ENCODE data around the gene CD3G.
A peak's percentile ranks its signal among the peaks of the same experiment; 100 is the strongest.
"Not testable (repeated sequence)": the region's sequence is repeated elsewhere in the genome, so short reads cannot be mapped to it uniquely, and the experiment has no call there.

Gene CD3G

DNA sequence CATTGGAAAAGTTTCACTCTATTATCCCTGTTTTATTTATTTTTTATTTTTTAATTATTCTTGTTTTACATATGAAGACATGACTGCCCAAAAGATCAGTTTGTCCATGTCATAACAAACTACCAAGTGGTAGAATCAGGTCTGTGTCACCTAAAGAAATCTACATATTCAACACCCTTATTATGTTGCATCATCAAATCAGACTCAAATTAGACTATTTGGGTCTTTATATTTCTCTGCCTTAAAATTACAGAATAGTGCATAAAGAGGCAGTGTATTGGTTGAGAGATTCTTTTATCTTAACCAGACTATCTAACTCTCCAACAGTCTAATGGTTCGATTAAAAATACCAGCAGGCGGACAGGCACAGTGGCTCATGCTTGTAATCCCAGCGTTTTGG, 38.8 kb downstream of the CD3G start:
- no peak for DNase-seq

DNA sequence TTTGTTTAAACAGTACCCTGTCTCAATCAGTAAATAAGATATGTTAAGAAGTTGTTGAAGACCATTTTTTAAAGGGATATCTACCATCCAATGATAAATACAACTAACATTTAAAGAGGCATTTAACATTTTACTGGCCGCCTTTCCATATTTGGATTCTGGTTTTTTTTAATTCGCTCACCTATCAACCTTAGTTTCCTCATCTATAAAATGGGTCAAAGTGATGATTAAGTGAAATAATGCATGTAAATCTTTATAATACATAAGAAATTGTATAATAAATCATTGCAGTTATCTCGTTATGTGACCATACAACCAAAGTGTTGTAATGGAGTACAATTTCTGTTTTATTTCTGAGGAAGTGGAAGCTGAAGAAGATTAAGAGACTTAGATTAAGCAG, 39.5 kb downstream of the CD3G start:
- no peak for DNase-seq

DNA sequence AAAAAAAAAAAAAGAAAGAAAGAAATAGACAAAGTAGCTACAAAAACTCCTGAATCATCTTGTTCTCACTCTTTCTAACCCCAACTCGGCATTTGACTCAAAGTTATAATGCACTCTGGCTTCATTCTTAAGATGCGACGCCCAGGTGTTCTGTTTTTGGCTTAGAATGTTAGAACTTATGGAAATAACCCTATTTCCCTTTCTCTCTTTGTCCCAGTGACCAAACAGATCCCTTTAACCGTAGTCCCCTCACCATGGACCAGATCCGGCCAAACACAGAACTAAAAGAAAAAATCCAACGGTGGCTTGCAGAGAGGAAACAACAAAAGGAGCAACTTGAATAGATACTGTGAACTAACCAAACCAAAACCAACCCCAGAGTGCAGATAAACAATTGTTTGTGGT, 52.0 kb downstream of the CD3G start:
- no peak for DNase-seq

DNA sequence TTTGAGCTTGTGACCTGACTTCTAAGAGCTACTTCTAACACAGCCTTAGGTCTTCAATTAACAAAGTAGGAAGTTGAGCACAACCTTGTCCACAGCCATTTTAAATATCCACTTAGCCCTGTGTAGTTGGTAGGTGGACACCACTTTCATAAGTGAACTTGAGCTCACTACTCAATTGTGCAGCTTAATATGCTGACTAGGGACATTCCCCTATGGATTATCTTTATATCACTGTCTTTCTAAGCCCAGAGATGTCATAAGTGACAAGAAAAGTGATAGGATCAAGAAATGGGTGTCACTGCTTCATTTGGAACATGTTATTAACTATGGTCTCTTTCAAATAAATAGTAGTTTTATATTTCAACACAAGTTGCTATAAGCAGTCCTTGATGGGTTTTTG, 53.3 kb downstream of the CD3G start:
- DNase-seq: no peak

DNA sequence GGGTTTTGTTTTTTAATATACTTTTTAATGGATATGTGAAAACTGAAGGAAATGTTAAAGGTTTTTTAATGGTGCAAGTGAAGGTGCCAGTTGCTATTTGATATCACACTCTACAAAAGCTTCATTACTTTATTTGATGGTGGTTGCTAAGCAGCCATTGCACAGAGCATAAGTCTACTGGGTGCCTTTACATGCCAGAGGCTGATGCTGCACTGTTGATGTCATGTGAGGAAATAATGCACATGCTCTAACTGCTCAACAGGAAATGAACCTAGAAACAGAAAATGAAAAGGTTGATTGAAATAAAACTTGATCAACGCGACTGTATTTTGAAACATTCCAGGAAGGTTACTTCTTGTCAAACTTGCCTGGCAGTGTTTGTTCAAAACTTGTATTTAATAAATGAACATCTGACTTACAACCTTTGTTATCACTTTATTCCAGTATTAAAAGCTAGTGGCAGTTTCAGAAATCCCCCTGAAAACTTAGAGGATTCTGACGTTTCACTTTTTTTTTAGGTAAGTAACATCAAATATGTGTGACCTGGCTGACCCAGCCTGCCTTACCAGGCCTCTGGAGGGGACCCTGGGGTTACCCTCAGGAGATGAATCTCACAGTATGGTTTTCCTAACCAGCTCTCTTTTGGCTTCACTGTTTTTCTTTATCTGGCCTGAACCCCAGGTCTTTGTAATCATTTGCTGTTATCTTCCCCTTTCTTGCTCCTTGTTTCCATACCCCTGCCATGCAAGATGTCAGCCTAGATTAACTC, 54.8 kb downstream of the CD3G start:
- no peak for DNase-seq

DNA sequence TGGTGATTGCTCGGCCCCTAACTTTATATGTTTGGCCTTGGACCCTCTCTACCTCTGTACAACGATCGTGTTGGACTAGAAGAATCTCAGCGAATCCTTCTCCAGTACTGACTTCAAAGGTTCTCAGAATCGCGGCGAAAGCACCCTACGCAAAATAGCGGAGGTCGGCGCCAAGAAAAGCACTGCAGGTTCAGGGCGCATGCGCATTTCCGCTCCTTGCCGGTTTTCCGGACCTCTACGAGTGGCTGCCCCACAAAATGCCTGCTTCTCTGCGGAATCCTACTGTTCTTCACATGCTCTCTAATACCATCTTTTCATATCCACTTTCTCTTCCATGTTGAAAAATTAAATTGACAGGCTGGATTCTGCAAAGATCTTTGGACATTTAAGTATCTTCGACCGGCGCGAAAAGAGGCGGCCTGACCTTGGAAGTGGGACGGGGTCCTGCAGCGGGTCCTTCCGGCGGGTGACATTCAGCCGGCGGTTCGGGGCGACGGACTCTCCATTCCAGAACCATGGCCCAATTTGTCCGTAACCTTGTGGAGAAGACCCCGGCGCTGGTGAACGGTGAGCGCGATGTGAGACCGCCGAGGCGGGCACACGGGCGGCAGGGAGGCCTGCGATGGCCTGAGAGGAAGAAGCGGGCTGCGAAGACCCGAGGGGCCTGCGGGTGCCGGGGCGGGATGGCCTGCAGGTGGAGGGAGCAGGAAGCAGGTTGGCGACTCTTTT, 57.2 kb downstream of the CD3G start, which contains the start of gene ATP5MG:
Gene ATP5MG (plus strand): TSS at position 456 of the 729 bp plus-strand sequence. CDS start 60 bp downstream, at position 516.
- DNase-seq: peak; percentile 87

DNA sequence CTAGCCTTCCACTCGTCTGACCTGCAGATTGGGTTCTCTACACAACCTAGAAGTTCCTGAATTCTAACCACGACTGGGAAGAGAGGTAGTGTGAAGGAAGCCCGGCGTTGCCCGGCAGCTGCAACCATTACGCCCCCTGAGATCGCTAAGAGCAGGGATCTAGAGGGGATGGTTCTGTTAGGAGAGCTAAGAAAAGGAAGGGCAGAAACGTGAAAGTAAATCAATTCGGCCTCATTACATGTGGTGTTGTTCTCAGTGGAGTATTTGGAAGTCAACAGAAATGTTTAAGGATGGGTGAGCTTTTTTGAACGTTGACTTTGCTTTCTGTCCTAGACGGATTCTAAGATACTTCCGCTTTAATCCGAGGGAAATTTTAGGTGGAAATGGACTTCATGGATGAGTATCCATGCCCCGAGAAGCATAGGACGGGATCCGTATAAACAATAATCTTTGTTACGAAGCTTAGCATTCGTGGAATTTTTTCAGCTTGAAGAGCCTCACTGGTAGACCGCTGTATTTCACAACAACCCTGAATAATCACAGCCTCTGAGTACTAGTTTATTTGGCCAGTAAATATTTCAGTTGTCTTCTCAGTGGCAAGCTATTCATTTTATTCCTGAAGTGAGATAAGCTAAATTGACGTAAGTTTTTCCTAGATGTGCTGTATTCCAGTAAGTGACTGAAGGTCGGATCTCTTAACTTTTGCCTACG, 57.9 kb downstream of the CD3G start:
- DNase-seq: no peak

DNA sequence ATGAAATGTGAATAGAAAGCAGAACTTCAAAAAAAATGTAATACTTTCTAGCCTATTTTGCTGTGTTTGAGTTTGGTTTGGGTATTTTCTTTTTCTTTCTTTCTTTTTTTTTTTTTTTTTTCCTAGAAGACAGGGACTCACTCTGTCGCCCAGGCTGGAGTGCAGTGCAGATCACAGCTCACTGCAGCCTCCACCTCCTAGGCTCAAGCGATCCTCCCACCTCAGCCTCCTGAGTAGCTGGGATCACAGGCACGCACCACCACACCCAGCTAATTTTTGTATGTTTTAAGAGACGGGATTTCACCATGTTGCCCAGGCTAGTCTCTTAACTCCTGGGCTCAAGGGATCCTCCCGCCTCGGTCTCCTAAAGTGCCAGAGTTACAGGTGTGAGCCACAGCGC, 58.5 kb downstream of the CD3G start:
- not testable (repeated sequence) for DNase-seq

Data from SHP77 treated with DMSO at 0.1 percent for 48 hours (cell line).